ENCODE results near the gene SYNRG.

DNA sequence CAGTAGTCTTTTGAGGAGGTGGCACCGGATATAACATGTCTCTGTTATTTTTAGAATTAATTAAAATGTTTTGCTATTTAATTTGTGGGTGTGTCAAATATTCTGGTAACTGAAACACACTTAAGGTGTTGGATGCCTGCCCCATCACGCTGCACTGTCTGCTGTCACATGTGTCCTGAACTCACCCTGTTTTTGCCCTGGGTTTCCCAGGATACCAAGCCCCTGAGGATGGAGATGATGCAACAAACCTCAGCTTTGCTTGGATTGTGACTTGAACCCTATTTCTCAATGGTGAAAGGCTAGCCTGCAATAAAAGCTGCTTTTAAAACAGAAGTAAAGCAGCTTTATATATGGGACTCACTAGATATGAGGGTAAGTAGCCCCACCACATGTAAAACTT, 131.0 kb downstream of the SYNRG start:
- no peak for TF ChIP-seq CTCF (IDR thresholded peaks at IDR 0.05)
- TF ChIP-seq POLR2AphosphoS5 (IDR thresholded peaks at IDR 0.05) = no peak
- TF ChIP-seq POLR2A (IDR thresholded peaks at IDR 0.05) = no peak
